ENCODE measurements around the gene ADAMTS17. TPM values are rescaled to one million over a fixed set of nuclear protein-coding genes. Genes with fewer than 3 reads are reported as not detected.

The ADAMTS17 gene
- total RNA-seq = 3.7 and 5.0 TPM in 2 replicates

GRCh38 chr15:100341750-100342560 is at the start of gene ADAMTS17:
Gene ADAMTS17, minus strand, starts transcription at chr15:100341975. Its CDS starts 76 bp downstream, at chr15:100341899.

Small RNAs within 50 kb of the gene (small RNA-seq; reads per million reads assigned to genes)
- gene RNA5SP402 = not detected

Other genes starting within 250 kb of the ADAMTS17 start
- not detected in 2 replicates for gene CERS3, start 187.0 kb upstream of the ADAMTS17 start, total RNA-seq